Fibroblast of skin of abdomen (primary cell): ENCODE data around the gene METTL25B. TPM values are rescaled to one million over a fixed set of nuclear protein-coding genes. Genes with fewer than 3 reads are reported as not detected.

ENCODE experiments used
- DNase-seq: peaks from one replicate; pipeline ENCODE4 v3.0.0-alpha.2; 2013
- polyA plus RNA-seq, 2 experiments: library from polyadenylated mRNA; unstranded; fragments of 120-200 nt; gene quantifications; one replicate each; pipeline ENCODE4 v1.2.1, GENCODE V29; 2013; ENCODE audit not compliant: insufficient read length in 2 of 2

Gene METTL25B
- polyA plus RNA-seq (2013, experiment 1 of 2; ENCODE audit: insufficient read length) = 16.3 TPM
- 15.5 TPM for polyA plus RNA-seq (2013, experiment 2 of 2; ENCODE audit: insufficient read length)

DNA sequence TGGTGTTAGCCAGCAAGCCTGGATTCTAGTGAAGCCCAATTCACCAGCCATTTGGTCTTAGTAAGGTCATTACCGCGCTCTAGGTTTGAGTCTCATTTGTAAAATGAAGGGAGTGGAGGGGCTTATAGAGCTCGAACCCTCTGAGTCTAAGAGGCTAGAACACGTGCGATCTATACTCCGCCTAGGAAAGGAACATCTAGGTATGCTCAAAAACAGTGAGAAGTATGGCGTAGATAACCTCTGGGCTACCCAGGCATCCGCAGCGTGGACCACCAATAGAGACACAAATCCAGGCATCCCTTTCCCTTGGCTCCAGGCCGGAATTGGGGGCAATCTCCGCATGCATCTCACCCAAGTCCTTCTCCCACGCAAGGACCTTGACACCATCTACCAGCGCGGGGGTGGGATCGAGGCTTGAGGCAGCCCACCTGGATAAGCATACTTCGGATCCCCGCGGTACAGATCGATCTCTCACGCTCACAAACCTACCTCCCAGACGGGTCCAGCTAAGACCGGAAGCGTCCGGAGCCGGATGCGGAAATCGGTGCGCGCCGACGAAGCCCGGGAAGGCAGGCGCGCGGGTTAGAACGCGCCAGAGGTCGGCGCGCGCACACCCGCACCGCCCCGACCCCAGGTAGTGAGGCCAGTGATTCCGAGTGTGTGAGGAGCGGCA is at the start of gene METTL25B:
Gene METTL25B (plus strand): TSS at position 544 of the 673 bp plus-strand sequence. CDS start 636 bp downstream, outside the sequence.
- DNase-seq = peak; percentile 77

DNA sequence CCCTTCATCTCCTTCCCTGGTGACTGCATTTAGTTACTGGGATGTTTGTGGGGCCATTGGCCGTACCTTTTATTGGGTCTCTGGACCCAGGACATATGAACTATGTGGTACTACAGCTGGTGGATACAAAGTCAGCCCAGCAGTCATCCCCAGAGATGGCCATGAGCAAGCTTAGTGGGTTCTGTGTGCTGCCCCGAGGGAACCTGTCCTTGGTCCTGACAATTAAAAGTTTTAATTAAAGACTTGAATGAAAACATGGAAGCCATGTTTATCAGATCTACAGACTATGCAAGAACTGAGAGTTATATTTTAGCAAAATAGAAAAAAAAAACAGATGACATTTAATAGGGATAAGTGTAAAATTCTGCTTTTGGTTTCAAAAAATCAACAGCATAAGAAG is 48.2 kb upstream of the METTL25B start:
- DNase-seq = no peak

DNA sequence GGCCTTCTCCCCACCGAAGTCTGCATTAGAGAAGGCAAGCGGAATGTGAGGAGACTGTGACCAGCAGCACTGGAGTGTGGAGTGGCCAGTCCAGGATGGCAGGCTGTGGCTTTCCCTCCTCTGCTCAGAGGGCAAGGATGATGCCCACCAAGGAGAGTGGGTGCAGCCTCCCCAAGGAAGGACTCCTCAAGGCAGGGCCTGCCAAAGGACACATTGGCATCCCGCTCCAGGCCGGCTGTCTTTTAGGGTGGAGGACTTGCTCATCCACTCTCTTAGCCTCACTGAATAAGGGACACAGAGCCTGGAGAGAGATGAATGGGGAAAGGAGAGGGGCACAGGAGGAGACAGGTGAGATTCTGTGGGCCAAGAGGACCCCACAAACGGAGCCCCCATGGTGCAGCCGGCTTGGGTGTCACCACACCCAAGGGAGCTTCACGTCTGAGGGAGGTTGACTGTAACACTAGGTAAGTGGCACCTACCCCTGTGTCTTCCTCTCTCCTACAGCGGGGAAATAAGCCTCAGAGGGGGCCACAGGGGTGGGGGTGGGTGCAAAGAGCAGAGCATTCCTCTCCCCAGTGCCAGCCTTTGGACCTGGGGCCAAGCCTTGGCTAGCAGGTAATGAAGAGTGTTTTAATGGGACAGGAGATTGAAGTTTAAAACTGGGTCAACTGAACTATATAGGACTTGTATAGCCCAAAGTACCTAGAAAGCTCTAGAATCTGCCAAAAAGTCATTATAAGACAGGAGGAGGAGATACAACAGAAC is 46.9 kb upstream of the METTL25B start:
- no peak for DNase-seq

DNA sequence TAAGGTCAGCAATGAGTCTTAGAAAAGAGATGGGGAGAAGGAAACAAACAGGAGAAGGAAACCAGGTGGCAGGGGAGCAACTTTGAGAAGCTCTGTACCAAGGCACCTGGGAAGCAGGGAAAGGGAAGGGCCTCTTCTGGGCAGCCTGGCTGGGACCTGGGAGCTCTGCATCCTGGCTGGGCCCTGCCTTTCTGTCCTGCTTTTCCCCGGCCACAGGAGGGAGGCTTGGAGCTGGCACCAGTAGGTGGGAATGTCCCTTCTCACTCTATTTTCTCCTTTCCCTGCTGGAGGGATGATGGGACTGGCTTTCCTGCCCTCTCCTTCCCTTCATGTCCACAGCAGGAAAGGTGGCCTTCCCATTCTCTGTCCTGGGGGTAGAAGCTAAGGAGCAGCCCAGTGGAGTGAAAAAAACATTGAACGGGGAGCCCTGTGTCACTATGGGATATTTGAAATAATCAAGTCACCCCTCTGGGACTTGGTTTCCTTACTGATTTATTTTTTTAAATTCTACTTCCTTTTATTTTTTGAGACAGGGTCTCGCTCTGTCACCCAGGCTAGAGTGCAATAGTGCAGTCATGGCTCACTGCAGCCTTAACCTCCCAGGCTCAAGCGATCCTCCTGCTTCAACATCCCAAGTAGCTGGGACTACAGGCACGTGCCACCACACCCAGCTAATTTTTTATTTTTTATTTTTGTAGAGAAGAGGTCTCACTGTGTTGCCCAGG is 45.9 kb upstream of the METTL25B start:
- DNase-seq = no peak

- DNase-seq = no peak
These were observed 44.0 kb upstream of the METTL25B start for GRCh38 chr1:156684227-156684782.

- peak; percentile 82 for DNase-seq
These were observed 39.0 kb upstream of the METTL25B start for GRCh38 chr1:156689035-156689952.

- DNase-seq = no peak
These were observed 38.2 kb upstream of the METTL25B start for GRCh38 chr1:156689953-156690674.

DNA sequence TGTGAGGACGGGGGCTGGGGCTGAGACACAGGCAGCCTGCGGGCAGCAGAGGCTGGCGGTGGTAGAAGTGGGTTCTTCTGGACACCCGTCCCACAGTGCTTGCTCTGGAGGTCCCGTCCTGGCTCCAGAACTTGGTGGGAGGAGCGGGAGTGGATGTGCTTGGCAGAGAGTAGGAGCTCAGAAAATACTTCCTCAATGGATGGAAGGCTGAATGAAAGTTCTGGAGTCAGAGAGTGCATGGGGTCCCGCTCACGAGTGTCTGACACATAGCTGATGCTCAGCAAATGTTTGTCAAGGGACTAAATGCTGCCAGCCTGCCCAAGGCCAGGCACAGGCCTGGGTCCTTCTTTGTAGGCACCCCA is 37.6 kb upstream of the METTL25B start:
- DNase-seq = no peak

DNA sequence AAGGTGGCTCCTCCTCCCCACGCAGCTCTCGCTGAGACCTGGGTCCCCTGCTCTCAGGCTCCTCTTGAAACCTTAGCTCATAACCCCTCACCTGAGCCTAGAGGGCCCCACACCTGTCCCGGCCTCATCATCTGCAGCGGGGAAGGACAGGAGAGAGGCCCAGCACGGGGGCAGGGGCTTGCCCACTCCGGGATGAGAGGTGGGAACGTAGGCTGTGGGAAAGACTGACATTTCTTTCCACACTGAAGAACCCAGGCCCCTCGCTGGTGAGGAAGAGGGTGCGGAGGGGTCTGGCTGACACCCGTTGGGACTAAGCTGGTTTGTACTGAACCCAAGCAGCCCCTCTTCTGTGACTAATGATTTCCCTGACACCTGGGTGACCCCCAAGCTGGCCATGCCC is 37.1 kb upstream of the METTL25B start:
- no peak for DNase-seq

- DNase-seq = peak; percentile 53
These were observed 36.4 kb upstream of the METTL25B start for GRCh38 chr1:156691665-156692440.

GRCh38 chr1:156692441-156692924 is 35.8 kb upstream of the METTL25B start:
- DNase-seq = no peak

GRCh38 chr1:156692925-156693847 is 35.1 kb upstream of the METTL25B start:
- peak; percentile 62 for DNase-seq

GRCh38 chr1:156693848-156694689 is 34.2 kb upstream of the METTL25B start:
- DNase-seq = no peak

DNA sequence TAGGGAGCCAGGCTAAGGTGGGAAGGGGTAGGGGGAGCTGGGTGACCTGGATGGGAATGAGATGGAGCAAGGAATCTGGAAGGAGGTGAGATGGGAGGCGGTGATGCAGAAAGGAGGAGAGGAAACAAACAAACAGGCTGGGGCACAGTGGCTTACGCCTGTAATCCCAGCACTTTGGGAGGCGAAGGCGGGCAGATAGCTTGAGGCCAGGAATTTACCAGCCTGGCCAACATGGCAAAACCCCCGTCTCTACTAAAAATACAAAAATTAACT is 33.6 kb upstream of the METTL25B start:
- no peak for DNase-seq

DNA sequence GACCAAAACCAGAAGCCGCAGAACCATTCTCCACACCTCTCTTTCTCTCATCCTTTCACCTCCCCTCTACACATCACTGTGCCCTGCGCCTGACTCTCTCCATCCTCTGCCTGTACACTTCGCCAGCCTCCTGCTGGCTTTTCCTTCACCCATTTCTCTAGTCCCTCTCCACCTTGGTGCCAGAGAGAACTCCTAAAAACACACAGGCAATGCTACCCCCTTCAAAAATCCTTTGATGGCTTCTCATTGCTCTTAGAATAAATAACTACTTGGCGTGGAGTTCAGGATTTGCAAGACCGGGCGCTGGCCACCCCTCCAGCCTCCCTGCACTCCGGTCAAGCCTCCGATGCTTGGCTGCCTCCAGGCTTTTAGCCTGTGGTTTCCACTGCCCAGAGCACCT is 31.5 kb upstream of the METTL25B start:
- DNase-seq = no peak

DNA sequence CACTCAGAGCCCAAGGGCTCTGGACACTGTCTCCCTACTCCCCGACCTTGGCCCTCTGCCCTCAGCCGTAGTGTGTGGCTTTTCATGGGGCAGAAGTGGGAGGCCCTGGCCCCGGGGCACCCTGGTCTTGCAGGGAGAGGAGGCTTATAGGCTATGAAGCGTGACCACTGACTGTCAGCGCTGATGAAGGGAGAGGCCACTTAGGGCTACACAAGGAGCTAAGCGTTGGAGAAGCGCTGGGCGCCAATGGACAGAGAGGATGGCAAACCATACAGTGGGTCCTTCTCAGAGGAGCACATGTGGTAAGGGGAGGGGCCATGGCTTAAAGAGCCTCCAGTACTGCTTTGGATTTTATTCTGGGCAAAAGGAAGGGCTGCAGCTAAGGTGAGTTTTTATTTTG is 30.8 kb upstream of the METTL25B start:
- DNase-seq = no peak

DNA sequence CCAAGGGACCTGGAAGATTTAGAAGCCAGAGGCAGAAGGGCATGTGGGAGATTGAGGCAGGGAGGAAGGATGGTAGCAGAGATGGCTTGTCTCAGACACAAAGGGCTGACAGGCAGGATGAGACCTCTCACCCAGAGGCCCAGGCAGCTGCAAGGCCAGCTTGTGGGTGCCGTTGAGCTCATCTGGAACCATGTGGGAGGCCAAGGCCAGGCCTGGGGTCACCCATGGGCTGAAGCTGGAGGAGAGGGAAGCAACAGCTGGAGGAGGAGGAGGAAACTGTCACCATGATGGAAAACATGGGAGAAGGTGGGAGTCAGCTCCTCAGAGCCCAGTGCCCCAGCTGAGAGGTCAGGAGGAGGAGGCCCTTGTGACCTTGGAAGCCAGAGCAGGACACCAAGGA is 29.3 kb upstream of the METTL25B start:
- DNase-seq = no peak
